Pancreas (tissue), 10 donors: ENCODE measurements around the gene ATAD3A. TPM values are rescaled to one million over a fixed set of nuclear protein-coding genes. Genes with fewer than 3 reads are reported as not detected.

ENCODE experiments used
- ATAC-seq, 4 donors: fragments of 200-7000 bp; cut with Tn5 transposase; one replicate each; pipeline versions ENCODE4 v1.8.0 to v1.9.1; 2020; ENCODE audit warnings: mild to moderate bottlenecking in 4 of 4, moderate library complexity in 4 of 4
- DNase-seq, 6 donors: peaks; one replicate each; pipeline ENCODE4 v3.0.0-alpha.2; 2020
- FAIRE-seq: peaks from 2 replicates; lab custom pipeline; 2012; peaks lifted over from hg19 to GRCh38; lab: Jason Lieb, UNC
- H3K27ac ChIP-seq, 4 donors: fragments of 200-600 bp; sonication (generic); 1 replicate in 3 of 4; 2 replicates in 1 of 4; pipeline versions ENCODE4 v1.5.0 to v1.8.0; 2020
- H3K27me3 ChIP-seq, 4 donors: fragments of 200-600 bp; one replicate each; pipeline ENCODE4 v1.8.0; 2021
- H3K36me3 ChIP-seq, 3 donors: fragments of 200-600 bp; sonication (generic) in 1 of 3; one replicate each; pipeline versions ENCODE4 v1.5.0 to v1.8.0; 2020 to 2021
- H3K4me1 ChIP-seq, 3 donors: fragments of 200-600 bp; one replicate each; pipeline ENCODE4 v1.8.0; 2021
- H3K4me3 ChIP-seq, 4 donors: fragments of 200-600 bp; sonication (generic) in 2 of 4; one replicate each; pipeline versions ENCODE4 v1.5.0 to v1.8.0; 2020 to 2021
- H3K9me3 ChIP-seq, 4 donors: fragments of 200-600 bp; one replicate each; pipeline ENCODE4 v1.8.0; 2021
- WGBS, 2 donors: extraction: QIAGEN DNeasy Blood & Tissue Kit; methylation state at CpG; one replicate each; pipeline ENCODE4 v1.1.7; 2013; 5-methylcytosine and 5-hydroxymethylcytosine counted together
- intact Hi-C, 3 donors: fragments of 100-400 bp; cut with DNase I; formaldehyde crosslinking; loops; one replicate each; pipeline versions ENCODE4 v1.11.1 to v1.14.2; 2022
- polyA plus RNA-seq, 2 donors: library from polyadenylated mRNA; stranded (reverse); fragments of 200-250 nt; gene quantifications; one replicate each; pipeline ENCODE4 v1.2.3, GENCODE V29; 2013
- total RNA-seq, 6 donors: library from RNA; stranded (reverse); fragmentation: NEBNext Ultra II Directional in 4 of 6; extraction: Animal tissue kit (Norgen Biotek cat#: 25700) in 4 of 6; gene quantifications; one replicate each; pipeline versions ENCODE4 v1.2.1 to v1.2.4, GENCODE V29; 2021 to 2023
- TF ChIP-seq, protein P1 (sequence below), 4 donors: fragments of 200-600 bp; sonication (generic) in 3 of 4; IDR thresholded peaks; one replicate each; pipeline versions ENCODE4 v1.5.0 to v1.8.0; 2021; ENCODE audit warnings: antibody characterized with exemption in 4 of 4
- donor health status: healthy with polysubstance abuse.
- donor health status: DM: no; HTN: no; CAD: no; lungs with moderate emphysema.
- donor health status: DM: no; HTN: no; CAD: no.
- donor health status: control.
- donor health status: control.
- donor health status: Bipolar disorder and iron deficiency.
- donor health status: DM: yes; HTN: yes; CAD: no.
- donor health status: DM: no; HTN: no; CAD: no.
- donor health status: DM: no; HTN: no; CAD: no.
- donor health status: DM: yes; HTN: yes; CAD: no.

ATAD3A gene
- total and polyA plus RNA-seq, 8 donors = 8.0 to 33.8 (median 17.1) TPM

DNA sequence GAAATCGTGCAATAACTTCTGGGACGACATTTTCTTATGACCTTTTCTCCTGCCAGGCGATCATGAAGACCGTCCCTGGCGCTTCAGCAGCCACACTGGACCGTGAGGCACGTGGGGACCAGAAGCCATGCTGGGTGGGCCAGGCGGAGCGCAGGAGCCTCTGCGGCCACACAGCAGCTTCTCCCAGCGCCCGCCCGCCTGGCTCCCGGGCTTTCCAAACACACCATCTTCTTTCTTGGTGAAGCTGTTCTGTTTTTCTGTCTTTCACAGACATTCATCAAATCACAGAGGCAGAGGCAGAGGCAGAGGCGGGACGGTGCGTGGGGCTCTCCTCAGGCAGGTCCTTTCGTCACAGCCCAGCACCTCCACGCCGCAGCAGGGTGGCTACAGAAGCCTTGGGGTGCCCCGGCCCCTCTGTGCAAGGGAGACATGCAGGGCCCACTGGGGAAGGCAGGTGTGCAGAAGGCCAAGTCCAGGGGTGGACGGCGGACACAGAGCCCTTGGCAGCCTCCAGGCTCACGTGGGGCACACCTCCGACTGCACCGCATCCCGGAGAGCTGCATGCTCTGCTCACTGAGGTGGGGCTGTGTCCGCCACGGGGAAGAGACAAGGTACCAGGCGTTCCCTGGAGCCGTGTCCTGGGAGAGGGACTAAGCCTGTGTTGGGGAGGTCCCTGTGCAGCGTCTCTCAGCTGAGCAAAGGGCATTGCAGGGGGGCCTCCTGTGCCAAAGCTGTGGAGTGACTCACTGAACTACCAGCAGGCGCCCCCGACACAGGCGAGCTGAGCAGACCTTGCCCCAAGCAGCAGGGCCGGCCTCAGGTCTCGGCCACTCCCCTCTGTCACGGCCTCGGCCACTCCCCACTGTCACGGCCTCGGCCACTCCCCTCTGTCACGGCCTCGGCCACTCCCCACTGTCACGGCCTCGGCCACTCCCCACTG, 31.1 kb downstream of the ATAD3A start:
- no peak for FAIRE-seq
- 79 to 87% methylated on average over 45 of the region's 45 CpGs for WGBS, 2 donors
- no peak overlapping the region for H3K4me3 ChIP-seq
- no peak for DNase-seq
- TF ChIP-seq, protein P1, sequence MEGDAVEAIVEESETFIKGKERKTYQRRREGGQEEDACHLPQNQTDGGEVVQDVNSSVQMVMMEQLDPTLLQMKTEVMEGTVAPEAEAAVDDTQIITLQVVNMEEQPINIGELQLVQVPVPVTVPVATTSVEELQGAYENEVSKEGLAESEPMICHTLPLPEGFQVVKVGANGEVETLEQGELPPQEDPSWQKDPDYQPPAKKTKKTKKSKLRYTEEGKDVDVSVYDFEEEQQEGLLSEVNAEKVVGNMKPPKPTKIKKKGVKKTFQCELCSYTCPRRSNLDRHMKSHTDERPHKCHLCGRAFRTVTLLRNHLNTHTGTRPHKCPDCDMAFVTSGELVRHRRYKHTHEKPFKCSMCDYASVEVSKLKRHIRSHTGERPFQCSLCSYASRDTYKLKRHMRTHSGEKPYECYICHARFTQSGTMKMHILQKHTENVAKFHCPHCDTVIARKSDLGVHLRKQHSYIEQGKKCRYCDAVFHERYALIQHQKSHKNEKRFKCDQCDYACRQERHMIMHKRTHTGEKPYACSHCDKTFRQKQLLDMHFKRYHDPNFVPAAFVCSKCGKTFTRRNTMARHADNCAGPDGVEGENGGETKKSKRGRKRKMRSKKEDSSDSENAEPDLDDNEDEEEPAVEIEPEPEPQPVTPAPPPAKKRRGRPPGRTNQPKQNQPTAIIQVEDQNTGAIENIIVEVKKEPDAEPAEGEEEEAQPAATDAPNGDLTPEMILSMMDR (IDR thresholded peaks at IDR 0.05) = no peak
- ATAC-seq = peak in 1 of 4 donors; percentile 39
- H3K27me3 ChIP-seq = no peaks in the 10 kb centered on the region
- H3K9me3 ChIP-seq = no peaks in the 10 kb centered on the region
- no peaks in the 10 kb centered on the region for H3K4me1 ChIP-seq
- H3K36me3 ChIP-seq = peaks cover 0 to 8% (median 0%) of the 10 kb centered on the region in 3 donors
- intact Hi-C loops = no loop called here
- no peak overlapping the region for H3K27ac ChIP-seq

DNA sequence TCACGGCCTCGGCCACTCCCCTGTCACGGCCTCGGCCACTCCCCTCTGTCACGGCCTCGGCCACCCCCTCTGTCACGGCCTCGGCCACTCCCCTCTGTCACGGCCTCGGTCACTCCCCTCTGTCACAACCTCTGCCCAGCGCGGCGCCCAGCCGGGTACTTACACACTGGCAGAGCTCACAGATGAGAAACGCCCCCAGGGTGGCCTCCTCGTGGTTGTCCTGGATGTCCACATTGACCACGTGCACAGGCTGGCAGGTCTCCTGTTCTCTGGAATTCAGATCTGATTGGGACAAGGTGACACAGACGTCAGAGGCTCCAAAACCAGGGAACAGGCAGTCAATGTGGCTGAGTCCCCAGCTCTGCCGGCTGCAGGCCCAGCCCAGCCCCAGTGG, 31.7 kb downstream of the ATAD3A start:
- no peaks in the 10 kb centered on the region for H3K27me3 ChIP-seq
- 43 to 46% methylated on average over 19 of the region's 19 CpGs for WGBS, 2 donors
- peaks cover 0 to 8% (median 0%) of the 10 kb centered on the region in 3 donors for H3K36me3 ChIP-seq
- H3K27ac ChIP-seq = no peak overlapping the region
- peak in 3 of 4 donors; percentile 23 to 73 (median 46) for ATAC-seq
- intact Hi-C loops = no loop called here
- peak in 4 of 6 donors; percentile 43 to 77 (median 67) for DNase-seq
- no peaks in the 10 kb centered on the region for H3K4me1 ChIP-seq
- no peaks in the 10 kb centered on the region for H3K9me3 ChIP-seq
- TF ChIP-seq, protein P1 (IDR thresholded peaks at IDR 0.05) = no peak
- H3K4me3 ChIP-seq = no peak overlapping the region
- FAIRE-seq = no peak

DNA sequence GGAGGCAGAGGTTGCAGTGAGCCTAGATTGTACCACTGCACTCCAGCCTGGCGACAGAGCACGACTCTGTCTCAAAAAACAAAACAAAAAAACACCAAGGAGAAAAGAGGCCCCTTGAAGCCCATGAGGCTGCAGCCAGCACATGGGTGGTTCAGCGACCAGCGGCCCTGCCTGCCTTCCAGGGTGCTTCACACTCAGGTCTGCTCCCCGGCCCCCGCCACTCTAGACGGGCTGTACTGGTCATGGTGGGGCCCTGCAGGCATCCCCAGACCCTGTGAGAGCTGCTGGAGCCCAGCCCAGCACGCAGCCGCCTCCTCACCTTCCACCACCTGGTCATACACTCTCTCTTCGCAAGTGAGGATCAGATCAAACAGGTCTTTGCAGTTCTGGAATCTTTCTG, 32.6 kb downstream of the ATAD3A start:
- no peaks in the 10 kb centered on the region for H3K27me3 ChIP-seq
- no peaks in the 10 kb centered on the region for H3K4me1 ChIP-seq
- DNase-seq (no peak), FAIRE-seq (no peak), ATAC-seq (no peak)
- TF ChIP-seq, protein P1 (IDR thresholded peaks at IDR 0.05) = no peak
- H3K27ac ChIP-seq = no peak overlapping the region
- H3K4me3 ChIP-seq = no peak overlapping the region
- 86 to 91% methylated on average over 10 of the region's 10 CpGs for WGBS, 2 donors
- no peaks in the 10 kb centered on the region for H3K9me3 ChIP-seq
- intact Hi-C loops = no loop called here
- H3K36me3 ChIP-seq = peaks cover 0 to 8% (median 0%) of the 10 kb centered on the region in 3 donors

DNA sequence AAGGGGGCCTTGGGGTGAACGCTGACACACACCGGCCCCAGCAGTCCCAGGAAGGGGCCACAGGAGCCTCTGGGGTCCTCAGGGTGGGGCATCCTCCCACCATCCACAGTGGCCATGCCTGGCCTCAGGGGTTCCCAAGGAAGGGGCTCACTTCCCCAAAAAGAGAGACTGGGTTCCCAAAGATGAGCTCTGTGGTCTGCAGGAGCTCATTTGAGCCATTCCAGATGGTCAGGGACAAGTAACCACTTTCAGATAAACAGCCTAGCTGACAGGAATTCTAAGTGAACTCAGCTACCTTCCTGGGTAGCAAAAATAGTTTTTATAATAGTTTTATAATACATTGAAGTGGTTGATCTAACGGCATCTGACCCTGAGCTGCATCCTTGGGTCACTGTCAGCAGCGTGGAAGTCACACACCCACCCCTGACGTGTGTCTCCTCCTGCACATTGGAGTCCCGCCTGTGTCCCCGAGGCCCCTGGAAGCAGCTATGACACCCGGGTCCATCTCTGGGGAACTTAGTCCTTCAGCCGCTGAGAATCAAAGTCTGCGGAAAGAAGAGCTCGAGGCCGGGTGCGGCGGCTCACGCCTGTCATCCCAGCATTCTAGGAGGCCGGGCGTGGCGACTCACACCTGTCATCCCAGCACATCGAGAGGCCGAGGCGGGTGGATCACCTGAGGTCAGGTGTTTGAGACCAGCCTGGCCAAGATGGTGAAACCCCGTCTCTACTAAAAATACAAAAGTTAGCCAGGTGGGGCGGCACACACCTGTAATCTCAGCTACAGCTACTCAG, 34.2 kb downstream of the ATAD3A start:
- peaks cover 5 to 9% (median 8%) of the 10 kb centered on the region in 3 donors for H3K4me1 ChIP-seq
- DNase-seq = no peak
- 89 to 92% methylated on average over 23 of the region's 23 CpGs for WGBS, 2 donors

More for the DNA sequence above, 34.2 kb downstream of the ATAD3A start:
- FAIRE-seq (no peak), ATAC-seq (no peak)
- no peaks in the 10 kb centered on the region for H3K27me3 ChIP-seq
- intact Hi-C loops = no loop called here
- no peaks in the 10 kb centered on the region for H3K9me3 ChIP-seq
- no peak overlapping the region for H3K27ac ChIP-seq
- no peak overlapping the region for H3K4me3 ChIP-seq
- TF ChIP-seq, protein P1 (IDR thresholded peaks at IDR 0.05) = no peak
- peaks cover 0 to 8% (median 0%) of the 10 kb centered on the region in 3 donors for H3K36me3 ChIP-seq
